HepG2 (cell line): Measurements from ENCODE around the gene SMYD1. TPM values are rescaled to one million over a fixed set of nuclear protein-coding genes. Genes with fewer than 3 reads are reported as not detected.

ENCODE experiments used
- ETV5 ChIP-seq: IDR thresholded peaks from 2 replicates; pipeline ENCODE4 v1.6.1; 2018; ENCODE audit warnings: missing biosample characterization, missing genetic modification reagents, inconsistent platforms, borderline replicate concordance
- FOXA3 ChIP-seq: IDR thresholded peaks from 2 replicates; pipeline ENCODE4 v1.6.1; 2016; ENCODE audit warnings: missing genetic modification reagents, missing compliant biosample characterization
- GTF3A ChIP-seq: sonication (generic); formaldehyde crosslinking; conservative IDR thresholded peaks from 2 replicates; pipeline ENCODE4 v1.4.0; 2020; ENCODE audit warnings: mild to moderate bottlenecking, missing genetic modification reagents
- HMG20A ChIP-seq: IDR thresholded peaks from 2 replicates; pipeline ENCODE4 v1.6.1; 2016; ENCODE audit warnings: borderline replicate concordance
- HNRNPK ChIP-seq: fragments of 200-400 bp; formaldehyde crosslinking; IDR thresholded peaks from 2 replicates; pipeline ENCODE4 v1.6.1; 2018; ENCODE audit warnings: low read length, low read depth, moderate library complexity, mild to moderate bottlenecking; ENCODE audit not compliant: poor library complexity, severe bottlenecking
- HOXA9 ChIP-seq: sonication (generic); formaldehyde crosslinking; IDR thresholded peaks from 2 replicates; pipeline ENCODE4 v1.8.1; 2022; ENCODE audit warnings: missing genetic modification reagents, mild to moderate bottlenecking, moderate library complexity, borderline replicate concordance
- KDM6A ChIP-seq: IDR thresholded peaks from 2 replicates; pipeline ENCODE4 v1.6.1; 2016; ENCODE audit warnings: low read depth
- MAZ ChIP-seq, 2 experiments: sonication (generic) in 1 of 2; formaldehyde crosslinking in 1 of 2; IDR thresholded peaks; 2 replicates each; pipeline versions ENCODE4 v1.5.0 to v1.6.1; 2012 to 2020; ENCODE audit warnings: low read depth in 2 of 2, mild to moderate bottlenecking in 2 of 2, borderline replicate concordance in 1 of 2, improper control_type of control experiment in 1 of 2, low read length in 1 of 2, missing genetic modification reagents in 1 of 2, moderate library complexity in 1 of 2
- MEIS1 ChIP-seq: sonication (generic); formaldehyde crosslinking; IDR thresholded peaks from 2 replicates; pipeline ENCODE4 v1.9.0; 2021; ENCODE audit warnings: mild to moderate bottlenecking, missing genetic modification reagents, moderate library complexity, borderline replicate concordance
- MIER3 ChIP-seq: IDR thresholded peaks from 2 replicates; pipeline ENCODE4 v1.6.1; 2016; ENCODE audit warnings: missing compliant biosample characterization, borderline replicate concordance
- MNT ChIP-seq: fragments of 450-650 bp; IDR thresholded peaks from 2 replicates; pipeline ENCODE4 v1.6.1; 2016
- NFKBIZ ChIP-seq: IDR thresholded peaks from 2 replicates; pipeline ENCODE4 v1.6.1; 2018; ENCODE audit warnings: missing genetic modification reagents, missing compliant biosample characterization
- RXRA ChIP-seq: sonication (generic); formaldehyde crosslinking; IDR thresholded peaks from 2 replicates; pipeline ENCODE4 v1.5.1; 2020; ENCODE audit warnings: missing genetic modification reagents
- SRF ChIP-seq: IDR thresholded peaks from 2 replicates; pipeline ENCODE4 v1.6.1; 2011; ENCODE audit warnings: mild to moderate bottlenecking, low read depth, low read length, moderate library complexity
- TBL1XR1 ChIP-seq: fragments of 150-350 bp; IDR thresholded peaks from 2 replicates; pipeline ENCODE4 v1.6.1; 2014; ENCODE audit warnings: borderline replicate concordance, low read length; ENCODE audit not compliant: partially characterized antibody
- TFDP2 ChIP-seq: sonication (generic); formaldehyde crosslinking; IDR thresholded peaks from 2 replicates; pipeline ENCODE4 v1.4.0; 2020; ENCODE audit warnings: missing genetic modification reagents
- TGIF2 ChIP-seq: IDR thresholded peaks from 2 replicates; pipeline ENCODE4 v1.6.1; 2016; ENCODE audit warnings: control low read depth, missing compliant biosample characterization
- TIGD3 ChIP-seq: sonication (generic); formaldehyde crosslinking; IDR thresholded peaks from 2 replicates; pipeline ENCODE4 v1.5.1; 2020; ENCODE audit warnings: mild to moderate bottlenecking, missing genetic modification reagents, borderline replicate concordance
- TMF1 ChIP-seq: sonication (generic); formaldehyde crosslinking; IDR thresholded peaks from 2 replicates; pipeline ENCODE4 v1.8.1; 2022; ENCODE audit warnings: low read depth, missing genetic modification reagents
- U2AF1 ChIP-seq: fragments of 200-400 bp; formaldehyde crosslinking; optimal IDR thresholded peaks from 2 replicates; pipeline ENCODE3; 2017; ENCODE audit warnings: mild to moderate bottlenecking, low read depth, low read length
- UBTF ChIP-seq: sonication (generic); formaldehyde crosslinking; IDR thresholded peaks from 2 replicates; pipeline ENCODE4 v1.4.0; 2020; ENCODE audit warnings: mild to moderate bottlenecking, missing genetic modification reagents
- ZFP36L2 ChIP-seq: sonication (generic); formaldehyde crosslinking; IDR thresholded peaks from 2 replicates; pipeline ENCODE4 v1.4.0; 2020; ENCODE audit warnings: missing genetic modification reagents
- ZNF556 ChIP-seq: sonication (generic); formaldehyde crosslinking; IDR thresholded peaks from 2 replicates; pipeline ENCODE4 v1.4.0; 2020; ENCODE audit warnings: mild to moderate bottlenecking, missing genetic modification reagents, borderline replicate concordance
- polyA plus RNA-seq, 8 experiments: library from polyadenylated mRNA; depleted of rRNA in 3 of 8; stranded (reverse) in 7 of 8; unstranded in 1 of 8; fragments of >200 nt; fragmentation: Illumina TruSeq in 4 of 8; extraction: Trizol in 4 of 8; gene quantifications; 2 replicates each; pipeline versions ENCODE4 v1.2.1 to v1.2.3, GENCODE V29; 2011 to 2016; ENCODE audit warnings: low read depth in 4 of 8, missing spikeins in 1 of 8, mixed read lengths in 1 of 8; ENCODE audit not compliant: insufficient read depth in 1 of 8
- total RNA-seq, 5 experiments: library from RNA; depleted of rRNA; stranded (reverse); fragments of >200 nt; fragmentation: Illumina TruSeq; extraction: Trizol; gene quantifications; 2 replicates each; pipeline ENCODE4 v1.2.3, GENCODE V29; 2016; ENCODE audit warnings: low read depth in 1 of 5

Gene SMYD1
- total and polyA plus RNA-seq, 2 of the 13 experiments (the other 11 are each of a cell fraction or from before 2014, with no cell fraction given) = not detected

- no peak for TF ChIP-seq MEIS1 (CRISPR knock-in tag)
- TF ChIP-seq ZNF556 = no peak
- peak; percentile 2; the same call in 1 of the 2 replicates for TF ChIP-seq HMG20A (CRISPR knock-in tag)
- TF ChIP-seq RXRA (CRISPR knock-in tag) = no peak
- no peak for TF ChIP-seq MIER3 (CRISPR knock-in tag)
- no peak; the same call in 1 of the 2 replicates for TF ChIP-seq HOXA9
- no peak; the same call in 1 of the 2 replicates for TF ChIP-seq TFDP2
- TF ChIP-seq SRF = 0 out of 2 replicates have a peak, but pooled peaks have one; percentile 20
- TF ChIP-seq HNRNPK = no peak
- TF ChIP-seq TIGD3 (CRISPR knock-in tag) = no peak; the same call in 1 of the 2 replicates
- no peak for TF ChIP-seq NFKBIZ (CRISPR knock-in tag)
- TF ChIP-seq GTF3A (CRISPR knock-in tag) = no peak
- no peak for TF ChIP-seq TBL1XR1
- peak; percentile 35; the same call in 1 of the 2 replicates for TF ChIP-seq TGIF2
- TF ChIP-seq TMF1 (CRISPR knock-in tag) = peak; percentile 81
- no peak for TF ChIP-seq MNT
- no peak for TF ChIP-seq UBTF
- TF ChIP-seq KDM6A (CRISPR knock-in tag) = no peak
- no peak for TF ChIP-seq ZFP36L2
- no peak for TF ChIP-seq U2AF1
- no peak for TF ChIP-seq MAZ (IDR thresholded peaks at IDR 0.05; ENCODE audit: borderline replicate concordance, low read depth, low read length)
- no peak for TF ChIP-seq MAZ (CRISPR knock-in tag; IDR thresholded peaks at IDR 0.05; ENCODE audit: low read depth)
- no peak for TF ChIP-seq FOXA3
- TF ChIP-seq ETV5 (CRISPR knock-in tag) = no peak
Observed at GRCh38 chr2:88126772-88127637, 59.4 kb downstream of the SMYD1 start (continued).
